Measurements from ENCODE around the gene FRY.

Gene FRY

GRCh38 chr13:32079587-32079986, 48.0 kb downstream of the FRY start:
- no peak for DNase-seq (ENCODE audit: low read depth in 1 of 2, low spot score in 1 of 2)

DNA sequence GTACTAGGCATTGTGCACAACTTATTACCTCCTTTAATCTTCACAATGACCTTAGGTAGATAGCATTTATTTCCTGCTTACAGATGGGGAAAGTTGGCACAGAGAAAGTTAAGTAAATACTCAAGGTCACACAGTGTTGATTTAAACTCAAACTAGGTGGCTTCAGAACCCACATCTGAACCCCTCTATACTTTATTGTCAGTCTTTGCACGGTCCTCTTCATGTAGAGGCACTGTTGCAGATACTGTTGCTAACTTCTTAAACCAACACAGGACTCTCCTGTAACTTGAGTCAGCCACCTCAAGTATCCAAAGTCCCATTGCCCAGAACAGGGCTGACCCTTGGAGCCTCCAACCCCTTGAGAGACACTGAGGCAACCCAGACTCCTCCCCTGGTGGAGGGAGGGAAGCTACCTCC, 48.8 kb downstream of the FRY start:
- DNase-seq (ENCODE audit: low read depth in 1 of 2, low spot score in 1 of 2) = no peak

DNA sequence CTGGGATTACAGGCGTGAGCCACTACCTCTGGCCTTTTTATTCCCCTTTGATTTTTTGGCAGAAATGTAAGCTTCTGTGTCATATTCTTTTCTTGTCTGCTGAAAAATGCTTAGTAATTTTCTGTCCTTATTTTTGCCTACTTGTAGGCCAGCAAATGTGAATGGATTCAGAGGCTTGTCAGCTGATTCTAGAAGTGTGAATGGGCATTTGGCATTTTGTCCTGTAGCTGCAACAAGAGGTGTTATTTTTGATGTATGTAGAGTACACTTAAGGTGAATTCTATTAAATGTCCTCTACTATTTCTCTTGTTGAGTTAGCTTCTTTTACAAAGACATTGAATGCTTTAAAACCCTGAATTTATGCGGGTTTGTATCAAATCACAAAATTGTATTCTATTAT, 50.0 kb downstream of the FRY start:
- no peak for DNase-seq (ENCODE audit: low read depth in 1 of 2, low spot score in 1 of 2)

GRCh38 chr13:32086366-32086765, 54.8 kb downstream of the FRY start:
- no peak for DNase-seq (ENCODE audit: low read depth in 1 of 2, low spot score in 1 of 2)

DNA sequence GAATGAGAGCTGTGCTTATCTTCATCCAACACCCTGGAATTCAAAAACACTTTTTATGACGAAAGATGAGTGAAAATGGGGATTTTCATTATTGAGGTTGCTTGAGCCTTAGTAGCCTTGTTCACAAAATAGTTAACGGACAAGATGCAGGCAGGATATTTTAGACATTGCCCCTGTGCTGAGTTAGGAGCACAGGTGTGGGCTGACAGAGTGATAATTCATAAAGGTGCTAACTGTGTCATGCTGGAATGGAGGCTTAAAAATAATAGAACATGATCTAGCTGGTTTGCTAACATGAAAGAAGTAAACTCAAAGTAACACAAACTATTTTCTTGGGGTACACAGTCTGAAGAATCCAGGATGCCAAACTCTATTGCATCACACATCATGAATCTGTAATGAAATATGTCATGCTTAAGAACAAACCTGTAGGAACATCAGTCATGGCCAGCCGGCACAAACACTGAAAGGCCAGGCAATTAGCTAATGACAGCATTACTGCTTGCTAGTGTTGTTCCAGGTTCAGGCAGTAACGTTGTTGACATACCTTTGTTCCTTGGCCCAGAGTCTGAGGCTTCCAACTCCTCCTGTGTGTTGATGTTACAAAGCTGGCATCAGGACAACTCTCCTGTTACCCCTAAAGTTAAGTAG, 55.3 kb downstream of the FRY start:
- DNase-seq (ENCODE audit: low read depth in 1 of 2, low spot score in 1 of 2) = no peak

DNA sequence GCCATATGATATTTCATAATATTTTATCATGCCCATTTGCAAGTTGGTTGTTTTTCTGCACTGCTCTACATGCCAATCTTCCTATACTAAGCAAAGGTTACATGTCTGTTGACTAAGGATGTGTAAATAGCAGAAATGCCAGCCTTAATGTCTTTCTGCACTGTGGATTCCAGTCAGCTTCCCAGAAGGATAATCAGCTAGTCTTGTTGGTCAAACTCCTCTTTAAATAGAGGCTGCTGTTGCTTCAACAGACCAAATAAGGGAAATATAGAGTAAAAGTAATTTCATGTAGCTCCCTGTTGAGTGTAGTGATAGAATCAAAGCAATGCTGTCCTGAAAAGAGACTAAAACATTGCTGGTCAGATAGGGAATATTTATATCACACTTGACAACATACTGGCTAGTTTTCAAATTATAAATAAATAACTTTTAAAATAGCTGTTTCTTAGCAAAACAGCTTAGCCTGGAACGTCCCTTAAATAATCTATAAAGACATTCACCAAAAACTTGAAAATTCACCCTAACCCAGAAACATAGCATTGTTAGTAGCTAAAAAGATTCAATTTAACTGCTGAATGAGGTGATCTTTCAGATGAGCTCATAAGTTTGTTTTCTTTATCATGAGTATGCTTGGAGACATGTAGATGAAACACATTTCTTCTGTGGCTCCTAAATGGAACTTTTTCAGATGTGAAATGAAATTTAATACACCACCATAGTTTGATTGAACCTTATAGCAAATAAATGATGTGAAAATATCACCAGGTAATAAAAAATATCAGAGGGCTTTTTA, 56.6 kb downstream of the FRY start:
- no peak for DNase-seq (ENCODE audit: low read depth in 1 of 2, low spot score in 1 of 2)

- no peak for DNase-seq (ENCODE audit: low read depth in 1 of 2, low spot score in 1 of 2)
Measured at GRCh38 chr13:32092496-32092895, 60.9 kb downstream of the FRY start.

GRCh38 chr13:32093006-32093405, 61.4 kb downstream of the FRY start:
- DNase-seq (ENCODE audit: low read depth in 1 of 2, low spot score in 1 of 2) = no peak

- no peak for DNase-seq (ENCODE audit: low read depth in 1 of 2, low spot score in 1 of 2)
Measured at GRCh38 chr13:32098272-32098671, 66.7 kb downstream of the FRY start.

DNA sequence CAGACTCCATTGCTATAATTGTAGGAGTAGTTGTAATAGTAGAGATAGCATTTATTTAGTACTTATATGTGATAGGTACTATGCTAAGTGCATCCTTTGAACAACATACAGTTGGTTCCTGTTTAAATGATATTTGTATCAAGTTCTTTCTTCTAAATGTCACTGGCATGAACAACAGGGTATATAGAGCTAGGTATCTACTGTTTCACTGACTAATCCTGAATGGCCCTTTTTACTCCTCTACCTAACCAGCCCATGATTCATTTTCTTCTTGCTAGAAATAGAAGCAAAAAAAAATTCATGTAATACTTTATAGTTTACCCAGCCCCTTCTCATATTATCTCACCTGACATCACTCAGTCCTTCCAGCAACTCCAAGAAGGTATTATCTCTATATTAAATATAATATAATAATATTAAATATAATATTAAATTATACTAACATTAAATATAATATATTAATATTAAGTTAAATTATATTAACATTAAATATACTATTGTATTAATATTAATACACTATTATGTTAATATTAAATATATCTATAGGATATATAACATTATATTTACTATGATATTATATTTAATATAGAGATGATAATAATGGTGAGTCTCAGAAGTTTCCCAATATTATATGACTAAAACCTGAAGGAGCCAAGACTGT, 74.2 kb downstream of the FRY start:
- no peak for DNase-seq (ENCODE audit: low read depth in 1 of 2, low spot score in 1 of 2)

GRCh38 chr13:32107474-32107873, 75.9 kb downstream of the FRY start:
- no peak for DNase-seq (ENCODE audit: low read depth in 1 of 2, low spot score in 1 of 2)

GRCh38 chr13:32107973-32108372, 76.4 kb downstream of the FRY start:
- DNase-seq (ENCODE audit: low read depth in 1 of 2, low spot score in 1 of 2) = no peak

GRCh38 chr13:32113532-32113931, 82.0 kb downstream of the FRY start:
- DNase-seq (ENCODE audit: low read depth in 1 of 2, low spot score in 1 of 2) = no peak

DNA sequence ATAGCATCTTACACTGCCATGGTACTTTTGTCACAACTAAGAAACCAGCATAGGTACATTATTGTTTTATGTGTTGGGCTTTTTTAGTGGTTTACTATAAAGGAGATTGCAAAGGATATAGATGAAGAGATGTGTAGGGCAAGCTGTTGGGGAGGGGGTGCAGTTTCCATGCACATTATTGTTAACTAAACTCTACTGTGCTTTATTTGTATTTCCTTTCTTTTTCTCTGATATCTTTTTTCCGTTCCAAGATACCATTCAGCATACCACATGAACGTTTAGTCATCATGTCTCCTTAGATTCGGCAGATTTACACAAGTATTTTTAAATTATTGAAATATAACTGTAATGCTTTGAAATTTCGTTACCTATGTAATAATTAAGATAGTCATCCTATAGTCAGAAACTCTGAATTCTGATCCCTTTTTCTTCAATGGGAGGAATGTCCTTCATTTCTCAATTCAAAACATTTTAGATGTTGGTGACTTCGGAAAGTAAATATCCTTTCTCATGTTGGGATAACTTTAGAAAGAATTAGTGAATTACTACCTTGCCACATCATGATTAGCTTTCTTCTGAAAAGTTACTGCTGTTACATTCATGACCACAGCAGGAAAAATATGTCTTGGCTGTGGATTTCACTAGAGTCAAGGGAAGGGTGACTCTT, 82.8 kb downstream of the FRY start:
- no peak for DNase-seq (ENCODE audit: low read depth in 1 of 2, low spot score in 1 of 2)

GRCh38 chr13:32115066-32115465, 83.5 kb downstream of the FRY start:
- no peak for DNase-seq (ENCODE audit: low read depth in 1 of 2, low spot score in 1 of 2)

GRCh38 chr13:32116210-32116609, 84.6 kb downstream of the FRY start:
- no peak for DNase-seq (ENCODE audit: low read depth in 1 of 2, low spot score in 1 of 2)

DNA sequence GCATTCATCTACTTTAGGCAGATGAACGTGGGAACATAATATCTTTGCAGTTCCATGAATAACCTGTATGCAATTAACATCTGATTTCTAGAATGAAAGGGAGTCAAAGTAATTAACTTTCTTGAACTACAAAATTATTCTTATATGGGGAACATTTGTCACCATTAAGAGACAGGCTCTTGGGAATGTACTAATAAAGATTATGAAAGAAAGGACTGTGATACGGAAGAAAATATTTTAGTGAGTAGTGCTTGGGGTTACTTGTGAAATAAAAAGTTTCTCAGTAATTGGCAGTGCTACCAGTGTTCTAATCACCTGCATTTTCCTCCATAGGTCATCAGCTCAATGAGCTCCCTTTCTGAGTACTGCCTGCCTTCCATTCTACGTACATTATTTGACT, 85.4 kb downstream of the FRY start:
- no peak for DNase-seq (ENCODE audit: low read depth in 1 of 2, low spot score in 1 of 2)

DNA sequence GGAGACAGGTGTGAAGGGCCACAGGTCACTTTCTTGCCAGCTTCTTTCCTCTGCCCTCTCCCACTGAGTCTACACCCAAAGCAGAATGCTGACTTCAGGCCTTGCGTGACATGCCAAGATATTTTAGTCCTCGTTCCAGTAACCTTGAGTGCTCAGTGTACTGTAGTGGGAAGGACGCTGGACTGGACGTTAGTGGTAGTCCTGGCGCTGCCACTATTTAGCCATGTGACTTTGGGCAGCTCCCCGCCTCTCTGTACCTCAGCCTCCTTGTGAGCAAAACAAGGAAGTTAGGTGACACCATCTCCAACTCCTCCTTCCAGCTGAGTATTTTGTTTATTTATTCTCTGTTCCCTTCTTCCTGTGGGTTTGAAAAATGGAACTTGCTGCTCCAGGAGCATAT, 86.1 kb downstream of the FRY start:
- DNase-seq (ENCODE audit: low read depth in 1 of 2, low spot score in 1 of 2) = no peak

DNA sequence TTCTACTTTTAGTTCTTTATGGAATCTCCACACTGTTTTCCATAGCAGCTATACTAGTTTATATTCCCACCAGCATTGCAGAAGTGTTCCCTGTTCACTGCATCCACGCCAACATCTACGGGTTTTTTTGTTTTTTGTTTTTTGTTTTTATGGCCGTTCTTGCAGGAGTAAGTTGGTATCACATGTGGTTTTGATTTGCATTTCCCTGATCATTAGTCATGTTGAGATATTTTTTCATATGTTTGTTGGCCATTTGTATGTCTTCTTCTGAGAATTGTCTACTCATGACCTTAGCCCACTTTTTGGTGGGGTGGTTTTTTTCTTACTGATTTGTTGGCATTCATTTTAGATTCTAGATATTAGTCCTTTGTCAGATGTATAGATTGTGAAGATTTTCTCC, 89.7 kb downstream of the FRY start:
- no peak for DNase-seq (ENCODE audit: low read depth in 1 of 2, low spot score in 1 of 2)

- DNase-seq (ENCODE audit: low read depth in 1 of 2, low spot score in 1 of 2) = no peak
Measured at GRCh38 chr13:32124743-32125142, 93.2 kb downstream of the FRY start.

DNA sequence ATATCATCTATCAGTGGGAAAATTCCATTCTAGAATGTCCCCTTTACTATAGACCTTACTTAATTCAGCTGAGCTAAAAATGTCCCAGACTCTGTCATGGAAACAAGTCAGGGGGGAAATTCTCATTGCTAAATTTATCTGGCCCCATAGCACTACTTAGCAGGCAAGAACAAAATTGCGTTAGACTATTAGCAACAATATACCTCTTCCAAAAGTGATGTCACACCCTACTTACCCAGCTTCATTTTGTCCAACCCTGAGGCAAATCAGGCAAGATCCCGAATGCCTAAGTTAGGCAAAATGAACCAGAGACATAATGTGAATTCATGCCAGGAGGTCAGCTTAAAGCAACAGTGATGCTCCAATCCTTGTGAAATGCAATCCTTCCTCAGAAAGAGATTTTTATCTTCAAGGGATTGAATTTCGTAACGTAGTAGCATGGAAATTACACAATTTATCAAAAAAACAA, 93.7 kb downstream of the FRY start:
- DNase-seq (ENCODE audit: low read depth in 1 of 2, low spot score in 1 of 2) = no peak

DNA sequence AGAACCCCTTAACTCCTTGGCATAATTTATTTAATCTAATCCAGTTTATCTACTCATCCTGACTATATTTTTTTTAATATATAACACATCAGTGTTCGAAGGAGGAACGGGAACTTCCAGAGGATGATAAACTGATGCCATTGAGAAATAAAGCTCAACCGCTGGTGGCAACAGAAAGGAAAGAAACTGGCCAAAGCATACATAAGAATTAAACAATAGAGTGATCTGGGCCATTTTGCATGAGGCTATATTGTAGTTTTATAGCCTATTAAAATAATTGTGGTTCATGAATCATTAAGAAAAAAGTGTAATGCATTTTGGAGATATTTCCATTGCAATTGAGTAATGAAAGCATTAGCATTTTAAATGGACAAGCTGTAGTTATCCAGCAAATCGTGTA, 94.2 kb downstream of the FRY start:
- DNase-seq (ENCODE audit: low read depth in 1 of 2, low spot score in 1 of 2) = no peak

All from activated T-helper 1 cell treated with anti-CD3 and anti-CD28 coated beads, Interleukin-2, amount 50 U/mL, for 16 hours (primary cell).